Activated T-helper 17 cell treated with anti-CD3 and anti-CD28 coated beads, Interleukin-2, amount 50 U/mL, for 72 hours (primary cell): ENCODE data around the gene CRB3. TPM values are rescaled to one million over a fixed set of nuclear protein-coding genes. Genes with fewer than 3 reads are reported as not detected.
"Not testable (repeated sequence)": the region's sequence is repeated elsewhere in the genome, so short reads cannot be mapped to it uniquely, and the experiment has no call there.

Experiments used
- ATAC-seq: fragments of 150-1000 bp; cut with Tn5 transposase; replicated peaks from 2 replicates; pipeline ENCODE4 v1.10.0; 2021; ENCODE audit warnings: mild to moderate bottlenecking, moderate library complexity
- H3K27ac Mint-ChIP-seq: one replicate; pipeline ENCODE4 v1.8.0; 2022; ENCODE audit warnings: mixed read lengths
- H3K27me3 Mint-ChIP-seq: one replicate; pipeline ENCODE4 v1.8.0; 2022; ENCODE audit warnings: mixed read lengths
- H3K36me3 Mint-ChIP-seq: one replicate; pipeline ENCODE4 v1.8.0; 2022; ENCODE audit warnings: low read depth, mild to moderate bottlenecking, mixed read lengths
- H3K4me1 Mint-ChIP-seq: one replicate; pipeline ENCODE4 v1.8.0; 2022; ENCODE audit warnings: mixed read lengths
- H3K4me3 Mint-ChIP-seq: one replicate; pipeline ENCODE4 v1.8.0; 2022; ENCODE audit warnings: mild to moderate bottlenecking, mixed read lengths
- H3K9me3 Mint-ChIP-seq: one replicate; pipeline ENCODE4 v1.8.0; 2022; ENCODE audit warnings: mixed read lengths
- total RNA-seq, 2 donors: library from RNA; stranded (reverse); gene quantifications; one replicate each; pipeline ENCODE4 v1.2.3, GENCODE V29; 2022

The CRB3 gene
- total RNA-seq, 2 donors from 2014 or later = 2.2 TPM; not detected in 1

GRCh38 chr19:6425732-6426620 lies 38.1 kb upstream of the CRB3 start:
- no peak for ATAC-seq
- Mint-ChIP-seq H3K27ac (peak overlapping the region; percentile 77), H3K4me3 (peak overlapping the region; percentile 71), H3K9me3 (no peaks in the 10 kb centered on the region), H3K36me3 (peaks cover 30% of the 10 kb centered on the region), H3K27me3 (no peaks in the 10 kb centered on the region), H3K4me1 (peaks cover 8% of the 10 kb centered on the region)

GRCh38 chr19:6427131-6427530 lies 36.9 kb upstream of the CRB3 start:
- Mint-ChIP-seq H3K4me3 (no peak overlapping the region), H3K9me3 (no peaks in the 10 kb centered on the region), H3K27ac (no peak overlapping the region), H3K4me1 (peaks cover 8% of the 10 kb centered on the region), H3K27me3 (peaks cover 4% of the 10 kb centered on the region), H3K36me3 (peaks cover 19% of the 10 kb centered on the region)
- ATAC-seq = no peak

- not testable (repeated sequence) for H3K27me3 Mint-ChIP-seq, H3K4me1 Mint-ChIP-seq, ATAC-seq, H3K9me3 Mint-ChIP-seq, H3K36me3 Mint-ChIP-seq, H3K4me3 Mint-ChIP-seq, H3K27ac Mint-ChIP-seq
Observed at GRCh38 chr19:6428692-6429418, 35.2 kb upstream of the CRB3 start.

DNA sequence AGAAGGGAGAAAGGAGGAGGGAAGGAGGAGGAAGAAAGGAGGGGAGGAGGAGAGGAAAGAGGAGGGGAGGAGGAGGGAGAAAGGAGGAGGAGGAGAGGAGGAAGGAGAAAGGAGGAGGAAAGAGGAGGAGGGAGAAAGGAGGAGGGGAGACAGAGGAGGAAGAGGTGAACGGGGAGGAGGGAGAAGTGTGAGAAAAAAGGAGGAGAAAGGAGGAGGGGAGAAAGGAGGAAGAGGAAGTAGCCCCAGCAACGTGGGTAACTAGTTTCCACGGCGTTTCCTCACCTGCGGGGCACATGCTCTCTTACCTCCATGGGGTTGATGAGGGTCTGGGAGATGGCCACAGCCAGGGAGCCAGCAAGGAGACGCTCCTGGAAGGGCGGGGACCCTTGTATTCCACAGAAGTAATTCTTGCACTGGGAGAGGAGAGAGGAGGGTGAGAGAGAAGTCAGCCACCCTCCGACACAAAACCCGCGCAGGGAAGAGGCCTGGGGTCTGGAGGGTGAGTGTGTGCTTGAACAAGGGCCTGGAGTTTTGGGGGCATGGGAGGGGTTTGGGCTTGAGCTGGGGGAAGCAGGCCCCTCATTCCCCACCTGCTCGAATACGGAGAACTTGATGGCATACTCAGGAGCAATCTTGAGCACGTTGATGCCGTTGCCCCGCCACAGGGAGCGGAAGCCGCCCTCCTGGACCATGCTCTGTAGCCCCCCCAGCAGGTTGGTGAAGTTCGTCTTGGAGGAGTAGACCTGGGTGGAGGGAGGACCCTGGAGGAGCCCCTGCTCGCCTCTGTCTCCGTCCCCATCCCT lies 34.5 kb upstream of the CRB3 start:
- ATAC-seq = no peak
- Mint-ChIP-seq H3K4me1 (no peaks in the 10 kb centered on the region), H3K36me3 (no peaks in the 10 kb centered on the region), H3K27me3 (peaks cover 4% of the 10 kb centered on the region), H3K9me3 (no peaks in the 10 kb centered on the region), H3K4me3 (no peak overlapping the region), H3K27ac (no peak overlapping the region)

DNA sequence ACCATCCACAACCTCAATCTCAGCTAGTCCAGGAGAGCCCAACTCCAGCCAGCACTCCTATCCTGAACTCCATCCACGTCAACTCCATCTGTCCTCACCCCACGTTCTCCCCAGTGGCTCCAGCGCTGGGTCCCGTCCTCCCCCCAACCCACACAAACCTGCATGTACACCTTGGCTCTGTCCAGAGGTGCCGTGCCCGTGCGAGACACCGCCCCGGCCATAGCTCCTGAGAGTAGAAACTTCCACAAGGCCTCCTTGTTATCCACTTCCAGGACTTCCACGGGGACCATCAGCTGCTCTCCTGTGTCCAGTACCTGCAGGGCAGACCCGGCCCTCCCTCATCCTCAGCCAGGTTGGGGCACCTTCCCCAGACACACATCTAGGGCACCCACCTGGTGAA lies 32.2 kb upstream of the CRB3 start:
- ATAC-seq = no peak
- Mint-ChIP-seq H3K27me3 (peaks cover 4% of the 10 kb centered on the region), H3K9me3 (no peaks in the 10 kb centered on the region), H3K27ac (no peak overlapping the region), H3K4me1 (no peaks in the 10 kb centered on the region), H3K4me3 (no peak overlapping the region), H3K36me3 (no peaks in the 10 kb centered on the region)

DNA sequence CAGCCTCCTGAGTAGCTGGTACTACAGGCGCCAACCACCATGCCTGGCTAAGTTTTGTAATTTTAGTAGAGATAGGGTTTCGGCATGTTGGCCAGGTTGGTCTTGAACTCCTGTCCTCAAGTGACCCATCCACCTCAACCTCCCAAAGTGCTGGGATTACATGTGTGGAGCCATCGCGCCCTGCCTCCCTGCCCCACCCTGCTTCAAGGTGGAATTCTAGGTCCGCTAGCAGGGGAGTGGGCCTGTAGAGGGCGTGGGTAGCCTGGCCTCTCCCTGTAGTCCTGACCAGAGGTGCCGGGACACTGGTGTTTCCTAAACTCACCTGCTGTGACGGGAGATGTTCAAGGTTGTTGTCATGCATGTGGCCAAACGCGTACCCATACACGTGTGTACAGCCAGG lies 30.9 kb upstream of the CRB3 start:
- Mint-ChIP-seq H3K4me1 (no peaks in the 10 kb centered on the region), H3K36me3 (no peaks in the 10 kb centered on the region), H3K27ac (no peak overlapping the region), H3K27me3 (peaks cover 4% of the 10 kb centered on the region), H3K9me3 (no peaks in the 10 kb centered on the region), H3K4me3 (no peak overlapping the region)
- no peak for ATAC-seq

GRCh38 chr19:6433663-6434062 lies 30.4 kb upstream of the CRB3 start, which contains the start of gene SLC25A41:
TSS of gene SLC25A41 (minus strand) at chr19:6433763. CDS start at chr19:6433693, 70 bp downstream.
- Mint-ChIP-seq H3K4me3 (no peak within 1 kb of the TSS), H3K4me1 (no peaks in the 10 kb centered on the region), H3K9me3 (no peaks in the 10 kb centered on the region), H3K27me3 (peaks cover 4% of the 10 kb centered on the region), H3K27ac (no peak within 1 kb of the TSS), H3K36me3 (no peaks in the 10 kb centered on the region)
- no peak for ATAC-seq

DNA sequence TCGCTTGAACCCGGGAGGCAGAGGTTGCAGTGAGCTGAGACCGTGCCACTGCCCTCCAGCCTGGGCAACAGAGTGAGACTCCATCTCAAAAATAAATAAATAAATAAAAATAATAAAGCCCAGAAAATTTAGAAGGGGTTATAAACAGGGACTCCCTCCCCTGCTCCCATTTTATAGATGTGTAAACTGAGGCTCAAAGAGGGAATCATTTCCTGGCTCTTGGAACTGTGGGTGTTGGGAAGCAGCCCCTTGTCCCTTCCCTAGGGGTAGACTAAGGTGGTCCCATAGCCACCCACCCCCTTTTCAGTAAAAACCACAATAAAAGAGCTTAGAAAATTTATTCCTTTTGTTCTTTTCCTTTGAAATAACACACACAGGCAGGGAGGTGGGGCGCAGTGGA lies 24.3 kb upstream of the CRB3 start:
- Mint-ChIP-seq H3K4me1 (no peaks in the 10 kb centered on the region), H3K36me3 (no peaks in the 10 kb centered on the region)

DNA sequence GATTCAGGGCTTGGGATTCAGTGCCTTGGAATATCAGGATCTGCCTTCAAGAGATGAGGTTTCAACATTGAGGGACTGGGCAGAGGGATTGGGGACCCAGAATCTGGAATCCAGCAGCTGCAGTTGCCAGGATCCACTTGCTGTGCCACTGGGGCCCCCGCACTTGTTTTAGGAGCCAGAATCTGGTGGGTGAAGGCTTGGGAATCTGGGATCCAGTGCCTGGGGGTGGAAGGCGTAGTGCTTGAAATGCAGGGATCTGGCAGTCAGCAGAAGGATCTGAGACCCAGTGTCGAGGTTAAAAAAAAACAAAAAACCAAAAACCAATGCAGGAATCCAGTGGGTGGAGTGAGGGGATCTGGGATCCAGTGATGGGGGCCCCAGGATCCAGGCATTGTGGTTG lies 23.2 kb upstream of the CRB3 start:
- no peaks in the 10 kb centered on the region for H3K36me3 Mint-ChIP-seq
- no peak overlapping the region for H3K4me3 Mint-ChIP-seq
- no peaks in the 10 kb centered on the region for H3K4me1 Mint-ChIP-seq

More for the DNA sequence above, 24.3 kb upstream of the CRB3 start:
- H3K4me3 Mint-ChIP-seq = no peak overlapping the region
- H3K9me3 Mint-ChIP-seq = no peaks in the 10 kb centered on the region
- no peaks in the 10 kb centered on the region for H3K27me3 Mint-ChIP-seq
- no peak overlapping the region for H3K27ac Mint-ChIP-seq
- no peak for ATAC-seq

DNA sequence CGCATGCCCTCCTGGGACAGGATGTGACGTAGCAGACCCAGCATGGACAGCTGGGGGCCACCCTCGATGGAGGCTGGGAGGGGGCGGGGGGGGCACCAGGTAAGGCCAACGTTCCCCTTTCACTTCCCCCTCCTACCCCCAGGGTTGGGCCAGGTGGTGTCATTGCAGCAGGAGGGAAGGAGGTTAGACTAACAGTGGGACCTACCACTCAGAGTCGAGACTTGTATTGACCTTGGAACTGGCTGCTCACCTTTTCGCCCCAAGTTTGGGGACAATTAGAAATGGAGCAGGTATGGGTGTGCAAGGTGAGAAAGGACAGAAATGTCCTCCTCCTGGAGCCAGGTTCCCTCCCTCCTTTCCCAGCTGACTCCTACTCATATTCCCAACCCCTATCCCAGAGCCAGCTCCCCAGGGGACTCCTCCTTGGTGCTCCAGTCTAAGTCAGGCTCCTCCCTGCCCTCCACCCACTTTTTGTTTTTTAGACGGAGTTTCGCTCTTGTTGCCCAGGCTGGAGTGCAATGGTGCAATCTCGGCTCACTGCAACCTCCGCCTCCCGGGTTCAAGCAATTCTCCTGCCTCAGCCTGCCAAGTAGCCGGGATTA lies 21.9 kb upstream of the CRB3 start:
- Mint-ChIP-seq H3K27ac (no peak overlapping the region), H3K9me3 (no peaks in the 10 kb centered on the region), H3K27me3 (no peaks in the 10 kb centered on the region), H3K36me3 (no peaks in the 10 kb centered on the region), H3K4me1 (no peaks in the 10 kb centered on the region), H3K4me3 (no peak overlapping the region)
- ATAC-seq = no peak

More for the DNA sequence above, 23.2 kb upstream of the CRB3 start:
- Mint-ChIP-seq H3K27me3 (no peaks in the 10 kb centered on the region), H3K9me3 (no peaks in the 10 kb centered on the region), H3K27ac (peak overlapping the region; percentile 25)
- no peak for ATAC-seq

DNA sequence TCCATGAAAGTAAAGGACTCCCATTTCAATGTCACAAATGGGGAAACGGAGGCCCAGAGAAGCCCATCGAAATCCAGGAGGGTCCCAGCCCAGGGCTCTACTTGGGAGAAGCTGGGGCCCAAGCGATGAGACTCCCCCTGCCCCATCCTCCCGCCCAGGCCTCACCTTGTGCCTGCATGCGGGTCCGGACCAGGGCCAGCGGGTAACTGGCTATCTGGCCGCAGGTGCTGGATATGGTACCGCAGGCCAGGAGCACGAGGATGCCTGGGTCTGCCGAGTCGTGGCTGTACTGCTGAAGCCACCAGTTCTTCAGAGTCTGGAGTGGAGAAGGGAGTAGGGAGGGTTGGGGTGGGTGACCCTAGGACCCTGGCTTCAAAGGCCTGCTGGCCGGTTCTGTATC lies 20.1 kb upstream of the CRB3 start:
- no peaks in the 10 kb centered on the region for H3K27me3 Mint-ChIP-seq
- no peak for ATAC-seq
- no peaks in the 10 kb centered on the region for H3K4me1 Mint-ChIP-seq
- H3K4me3 Mint-ChIP-seq = no peak overlapping the region
- H3K36me3 Mint-ChIP-seq = no peaks in the 10 kb centered on the region
- no peaks in the 10 kb centered on the region for H3K9me3 Mint-ChIP-seq
- no peak overlapping the region for H3K27ac Mint-ChIP-seq

GRCh38 chr19:6446452-6446851 lies 17.6 kb upstream of the CRB3 start:
- ATAC-seq = no peak
- Mint-ChIP-seq H3K27me3 (no peaks in the 10 kb centered on the region), H3K27ac (peak overlapping the region; percentile 22), H3K4me3 (no peak overlapping the region), H3K36me3 (no peaks in the 10 kb centered on the region), H3K4me1 (no peaks in the 10 kb centered on the region), H3K9me3 (no peaks in the 10 kb centered on the region)

- no peaks in the 10 kb centered on the region for H3K4me1 Mint-ChIP-seq
- no peak overlapping the region for H3K4me3 Mint-ChIP-seq
- no peaks in the 10 kb centered on the region for H3K36me3 Mint-ChIP-seq
- no peak for ATAC-seq
- H3K27me3 Mint-ChIP-seq = no peaks in the 10 kb centered on the region
- H3K27ac Mint-ChIP-seq = no peak overlapping the region
- H3K9me3 Mint-ChIP-seq = no peaks in the 10 kb centered on the region
Observed at GRCh38 chr19:6448045-6448444, 16.0 kb upstream of the CRB3 start.

- ATAC-seq = no peak
Observed at GRCh38 chr19:6450166-6450565, 13.9 kb upstream of the CRB3 start.

More at GRCh38 chr19:6450166-6450565, 13.9 kb upstream of the CRB3 start:
- H3K36me3 Mint-ChIP-seq = no peaks in the 10 kb centered on the region
- H3K4me3 Mint-ChIP-seq = no peak overlapping the region
- no peaks in the 10 kb centered on the region for H3K4me1 Mint-ChIP-seq
- no peaks in the 10 kb centered on the region for H3K9me3 Mint-ChIP-seq
- H3K27me3 Mint-ChIP-seq = no peaks in the 10 kb centered on the region
- no peak overlapping the region for H3K27ac Mint-ChIP-seq
